D721Med (cell line): ENCODE results near the gene LRRFIP2.

Experiments used
- DNase-seq: peaks from one replicate; pipeline ENCODE4 v3.0.0; 2011; ENCODE audit warnings: low spot score; ENCODE audit not compliant: insufficient read length
- FAIRE-seq: peaks from 2 replicates; lab custom pipeline; 2011; peaks lifted over from hg19 to GRCh38; lab: Jason Lieb, UNC
- TF ChIP-seq, protein P1 (sequence below): IDR thresholded peaks from 2 replicates; pipeline ENCODE4 v1.5.1; 2012; ENCODE audit warnings: mild to moderate bottlenecking, control low read depth; ENCODE audit not compliant: insufficient read depth; ENCODE audit errors: missing control alignments

Gene LRRFIP2

DNA sequence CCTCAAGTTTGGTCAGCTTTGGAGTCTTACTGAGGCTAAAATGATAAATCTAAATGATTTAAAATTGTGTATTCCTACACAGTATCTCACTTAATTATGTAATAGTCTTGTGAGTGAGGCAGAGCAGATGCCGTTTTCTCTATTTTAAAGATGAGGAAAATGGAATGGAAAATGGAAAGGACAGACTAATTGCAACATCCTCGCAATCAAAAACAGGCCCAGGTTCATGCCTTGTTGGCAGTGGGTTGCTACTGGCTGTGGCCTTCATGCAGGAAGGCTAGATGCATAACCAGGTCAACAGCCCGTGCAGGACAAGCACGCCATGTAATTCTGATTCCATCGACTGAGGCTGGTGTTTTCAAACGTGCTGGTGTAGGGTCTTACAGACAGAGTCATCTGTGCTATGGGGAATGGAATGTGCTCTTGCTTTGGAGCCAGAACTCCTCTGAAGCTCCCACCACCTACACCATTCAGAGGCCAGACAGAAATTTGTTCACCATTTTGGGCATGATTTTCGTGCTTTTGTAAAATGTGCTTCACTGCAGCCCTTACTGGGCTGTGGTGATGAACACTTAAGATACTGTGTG is 143.2 kb downstream of the LRRFIP2 start:
- TF ChIP-seq, protein P1, sequence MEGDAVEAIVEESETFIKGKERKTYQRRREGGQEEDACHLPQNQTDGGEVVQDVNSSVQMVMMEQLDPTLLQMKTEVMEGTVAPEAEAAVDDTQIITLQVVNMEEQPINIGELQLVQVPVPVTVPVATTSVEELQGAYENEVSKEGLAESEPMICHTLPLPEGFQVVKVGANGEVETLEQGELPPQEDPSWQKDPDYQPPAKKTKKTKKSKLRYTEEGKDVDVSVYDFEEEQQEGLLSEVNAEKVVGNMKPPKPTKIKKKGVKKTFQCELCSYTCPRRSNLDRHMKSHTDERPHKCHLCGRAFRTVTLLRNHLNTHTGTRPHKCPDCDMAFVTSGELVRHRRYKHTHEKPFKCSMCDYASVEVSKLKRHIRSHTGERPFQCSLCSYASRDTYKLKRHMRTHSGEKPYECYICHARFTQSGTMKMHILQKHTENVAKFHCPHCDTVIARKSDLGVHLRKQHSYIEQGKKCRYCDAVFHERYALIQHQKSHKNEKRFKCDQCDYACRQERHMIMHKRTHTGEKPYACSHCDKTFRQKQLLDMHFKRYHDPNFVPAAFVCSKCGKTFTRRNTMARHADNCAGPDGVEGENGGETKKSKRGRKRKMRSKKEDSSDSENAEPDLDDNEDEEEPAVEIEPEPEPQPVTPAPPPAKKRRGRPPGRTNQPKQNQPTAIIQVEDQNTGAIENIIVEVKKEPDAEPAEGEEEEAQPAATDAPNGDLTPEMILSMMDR, result no peak
- FAIRE-seq, result no peak

DNA sequence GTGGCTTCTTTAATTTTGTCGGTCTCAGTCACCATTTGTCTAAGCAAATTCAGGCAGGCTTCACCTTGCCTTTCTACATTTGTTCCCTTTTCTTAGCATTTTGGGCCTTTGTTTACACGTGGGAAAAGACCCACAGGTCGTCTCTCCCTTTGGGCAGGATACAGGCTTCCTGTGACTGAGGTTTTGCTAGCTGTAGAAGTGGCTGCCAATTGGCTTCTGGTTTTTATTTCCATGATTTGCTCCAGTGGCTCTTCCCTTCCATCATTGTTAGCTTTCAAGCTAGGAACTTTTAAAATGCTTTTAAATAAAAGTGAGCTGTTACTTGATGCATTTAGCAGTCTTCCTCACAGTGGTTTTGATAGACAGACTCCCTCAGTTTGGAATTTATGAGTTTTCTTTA is 143.8 kb downstream of the LRRFIP2 start:
- TF ChIP-seq, protein P1, result no peak
- DNase-seq (no peak), FAIRE-seq (no peak)

More for the DNA sequence above, 143.2 kb downstream of the LRRFIP2 start:
- no peak for DNase-seq

DNA sequence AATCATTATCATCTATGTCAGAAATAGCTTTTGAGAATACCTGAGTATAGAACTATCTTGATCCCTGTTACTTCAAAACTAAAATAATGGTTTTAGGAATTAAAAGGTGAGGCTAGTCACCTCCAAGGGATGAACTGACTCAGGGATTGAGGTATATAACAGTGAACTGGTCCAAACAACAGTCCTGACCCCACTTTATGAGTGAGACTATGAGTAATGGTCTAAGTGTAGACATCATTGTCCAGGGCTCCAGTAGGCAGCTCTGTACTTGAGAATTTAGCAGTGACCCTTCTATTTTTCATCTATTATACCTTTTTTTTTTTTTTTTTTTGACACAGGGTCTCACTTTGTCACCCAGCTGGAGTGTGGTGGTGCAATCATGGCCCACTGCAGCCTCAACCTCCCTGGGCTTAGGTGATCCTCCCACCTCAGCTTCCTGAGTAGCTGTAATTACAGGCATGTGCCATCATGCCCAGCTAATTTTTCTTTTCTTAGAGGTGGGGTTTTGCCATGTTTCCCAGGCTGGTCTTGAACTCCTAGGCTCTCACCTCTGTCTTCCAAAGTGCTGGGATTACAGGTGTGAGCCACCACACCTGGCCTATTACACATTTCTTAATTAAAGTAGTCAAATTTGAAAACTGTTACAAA is 144.7 kb downstream of the LRRFIP2 start:
- no peak for DNase-seq
- FAIRE-seq, result no peak
- TF ChIP-seq, protein P1, result no peak

DNA sequence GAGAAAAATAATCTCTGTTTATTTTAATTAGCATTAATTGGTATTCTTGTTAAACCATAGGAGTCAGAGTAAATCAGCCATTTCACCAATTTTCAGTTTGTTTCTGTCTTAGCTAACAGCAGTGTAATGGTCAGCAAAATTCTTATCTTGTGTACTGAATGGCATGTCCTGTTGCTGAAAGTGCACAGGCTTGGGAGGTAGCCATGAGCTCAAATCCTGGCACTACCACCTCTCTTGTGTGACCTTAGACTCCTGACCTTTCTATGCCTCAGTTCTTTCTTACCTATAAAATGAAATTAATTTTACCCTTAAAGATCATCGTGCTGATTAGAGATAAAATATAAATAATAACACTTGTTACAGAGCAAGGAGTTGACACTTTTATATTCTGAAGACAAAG is 145.3 kb downstream of the LRRFIP2 start:
- DNase-seq (no peak), FAIRE-seq (no peak)
- TF ChIP-seq, protein P1, result no peak

DNA sequence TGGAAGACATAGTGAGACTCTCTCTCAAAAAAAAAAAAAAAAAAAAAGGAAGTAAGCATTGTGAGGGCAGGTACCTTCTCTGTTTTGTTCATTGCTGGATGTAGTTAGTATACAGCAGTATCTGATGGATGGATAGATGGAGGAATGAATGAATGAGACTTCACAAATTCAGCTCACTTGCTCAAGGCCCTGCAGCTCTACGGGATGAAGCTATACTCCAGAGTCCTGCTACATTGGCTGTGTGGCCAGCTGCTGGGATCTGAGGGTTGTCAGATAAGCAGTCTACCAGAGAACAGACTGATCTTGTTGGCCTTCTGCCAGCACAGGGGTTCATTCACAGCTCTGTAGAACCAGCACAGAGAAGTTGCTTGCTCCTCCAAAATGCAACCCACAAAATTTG is 146.1 kb downstream of the LRRFIP2 start:
- DNase-seq (no peak), FAIRE-seq (no peak)
- TF ChIP-seq, protein P1, result no peak

DNA sequence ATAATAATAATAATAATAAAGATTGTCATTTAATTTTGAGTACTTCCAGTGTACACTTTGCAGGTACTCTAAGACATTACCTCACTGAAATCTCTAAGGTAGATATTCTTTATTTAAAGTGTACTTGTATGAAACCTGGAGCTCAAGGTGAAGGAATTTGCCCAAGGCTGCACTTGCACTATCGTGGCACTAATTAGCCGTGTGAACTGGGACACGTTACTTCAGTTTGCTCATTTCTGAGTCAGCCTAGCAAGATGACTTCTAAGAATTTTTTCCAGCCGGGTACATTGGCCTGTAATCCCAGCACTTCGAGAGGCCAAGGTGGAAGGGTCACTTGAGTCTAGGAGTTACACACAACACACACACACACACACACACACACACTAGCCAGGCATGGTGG is 147.5 kb downstream of the LRRFIP2 start:
- DNase-seq, result no peak
- TF ChIP-seq, protein P1, result no peak
- FAIRE-seq, result no peak

DNA sequence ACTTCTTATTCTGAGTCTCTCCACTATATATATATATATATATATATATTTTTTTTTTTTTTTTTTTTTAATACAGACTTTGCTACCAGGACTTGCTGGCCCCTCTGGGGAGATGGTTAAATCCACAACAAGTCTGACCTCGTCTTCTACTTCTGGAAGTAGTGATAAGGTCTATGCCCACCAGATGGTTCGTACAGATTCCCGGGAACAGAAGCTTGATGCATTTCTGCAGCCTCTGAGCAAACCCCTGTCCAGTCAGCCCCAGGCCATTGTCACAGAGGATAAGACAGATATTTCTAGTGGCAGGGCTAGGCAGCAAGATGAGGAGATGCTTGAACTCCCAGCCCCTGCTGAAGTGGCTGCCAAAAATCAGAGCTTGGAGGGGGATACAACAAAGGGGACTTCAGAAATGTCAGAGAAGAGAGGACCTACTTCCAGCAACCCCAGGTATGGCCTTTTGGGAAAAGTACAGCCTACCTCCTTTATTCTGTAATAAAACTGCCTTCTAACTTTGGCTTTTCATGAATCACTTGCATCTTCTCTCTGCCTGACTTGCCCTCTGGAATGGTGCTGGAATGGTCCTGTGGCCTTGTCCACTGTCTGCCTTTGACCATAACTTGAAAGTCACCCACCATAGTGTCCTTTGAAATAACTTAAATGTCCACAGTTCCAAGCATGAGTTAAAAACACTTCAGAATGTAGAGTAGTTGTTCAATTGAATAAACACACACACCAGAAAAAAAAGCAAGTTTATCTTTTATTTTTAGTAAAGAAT is 148.6 kb downstream of the LRRFIP2 start:
- DNase-seq (no peak), FAIRE-seq (no peak)
- TF ChIP-seq, protein P1, result no peak
